RWPE1 (cell line): ENCODE measurements around the gene LDLRAD4.

Experiments used
- CTCF ChIA-PET: fragments of 350-600 bp; sonication (Branson Sonifier 250); formaldehyde crosslinking; extraction: SDS; loops from one replicate; lab custom pipeline; 2021; lab: Yijun Ruan, JAX
- POLR2A ChIA-PET: fragments of 400-600 bp; formaldehyde crosslinking; extraction: SDS; loops from one replicate; lab custom pipeline; 2020; ENCODE audit warnings: antibody characterized with exemption; ENCODE audit not compliant: low non-redundant PET; lab: Yijun Ruan, JAX
- DNase-seq: peaks from one replicate; pipeline ENCODE4 v3.0.0; 2012; ENCODE audit warnings: low spot score
- H3K27ac ChIP-seq: fragments of 450-650 bp; 2 replicates; pipeline ENCODE4 v1.5.1; 2017
- TF ChIP-seq, protein P1 (sequence below): fragments of 450-650 bp; conservative IDR thresholded peaks from 2 replicates; pipeline ENCODE4 v1.5.1; 2017; ENCODE audit warnings: low read depth, mild to moderate bottlenecking

Gene LDLRAD4

DNA sequence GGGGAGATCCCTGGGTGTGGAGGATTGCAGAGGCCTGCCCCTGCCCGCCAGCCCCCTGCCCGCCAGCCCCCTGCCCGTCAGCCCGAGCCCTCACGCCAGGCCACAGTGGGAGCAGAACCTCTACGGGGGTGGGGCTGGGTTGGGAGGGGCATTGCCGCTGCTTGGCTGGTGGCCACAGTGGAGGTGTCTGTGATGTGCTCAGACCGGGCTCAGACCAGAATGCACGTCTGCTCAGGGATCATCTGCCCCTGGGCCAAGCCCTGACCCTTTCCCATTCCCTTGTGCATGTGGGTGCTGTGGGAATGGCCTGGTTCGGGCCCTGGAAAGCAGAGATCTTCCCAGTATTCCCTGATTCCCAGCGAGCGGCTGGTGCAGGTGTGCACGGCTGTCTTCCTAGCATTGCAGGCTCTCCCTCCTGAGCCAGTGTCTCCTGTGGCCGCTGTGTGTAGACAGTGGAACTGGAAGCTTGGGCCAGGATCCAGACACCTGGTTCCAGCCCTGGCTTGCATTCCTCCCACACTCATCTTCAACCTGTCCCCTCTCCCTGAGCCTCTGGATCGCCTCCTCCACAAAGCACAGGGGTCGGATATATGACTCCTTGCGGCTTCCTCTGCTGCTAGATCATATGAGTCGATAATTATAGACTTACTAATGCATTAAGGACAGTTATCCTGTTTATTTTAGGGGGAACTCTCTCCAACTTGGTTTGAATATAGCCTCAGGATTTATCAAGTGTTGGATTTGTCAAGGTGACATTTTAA is 161.6 kb downstream of the LDLRAD4 start:
- TF ChIP-seq, protein P1, sequence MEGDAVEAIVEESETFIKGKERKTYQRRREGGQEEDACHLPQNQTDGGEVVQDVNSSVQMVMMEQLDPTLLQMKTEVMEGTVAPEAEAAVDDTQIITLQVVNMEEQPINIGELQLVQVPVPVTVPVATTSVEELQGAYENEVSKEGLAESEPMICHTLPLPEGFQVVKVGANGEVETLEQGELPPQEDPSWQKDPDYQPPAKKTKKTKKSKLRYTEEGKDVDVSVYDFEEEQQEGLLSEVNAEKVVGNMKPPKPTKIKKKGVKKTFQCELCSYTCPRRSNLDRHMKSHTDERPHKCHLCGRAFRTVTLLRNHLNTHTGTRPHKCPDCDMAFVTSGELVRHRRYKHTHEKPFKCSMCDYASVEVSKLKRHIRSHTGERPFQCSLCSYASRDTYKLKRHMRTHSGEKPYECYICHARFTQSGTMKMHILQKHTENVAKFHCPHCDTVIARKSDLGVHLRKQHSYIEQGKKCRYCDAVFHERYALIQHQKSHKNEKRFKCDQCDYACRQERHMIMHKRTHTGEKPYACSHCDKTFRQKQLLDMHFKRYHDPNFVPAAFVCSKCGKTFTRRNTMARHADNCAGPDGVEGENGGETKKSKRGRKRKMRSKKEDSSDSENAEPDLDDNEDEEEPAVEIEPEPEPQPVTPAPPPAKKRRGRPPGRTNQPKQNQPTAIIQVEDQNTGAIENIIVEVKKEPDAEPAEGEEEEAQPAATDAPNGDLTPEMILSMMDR = no peak

DNA sequence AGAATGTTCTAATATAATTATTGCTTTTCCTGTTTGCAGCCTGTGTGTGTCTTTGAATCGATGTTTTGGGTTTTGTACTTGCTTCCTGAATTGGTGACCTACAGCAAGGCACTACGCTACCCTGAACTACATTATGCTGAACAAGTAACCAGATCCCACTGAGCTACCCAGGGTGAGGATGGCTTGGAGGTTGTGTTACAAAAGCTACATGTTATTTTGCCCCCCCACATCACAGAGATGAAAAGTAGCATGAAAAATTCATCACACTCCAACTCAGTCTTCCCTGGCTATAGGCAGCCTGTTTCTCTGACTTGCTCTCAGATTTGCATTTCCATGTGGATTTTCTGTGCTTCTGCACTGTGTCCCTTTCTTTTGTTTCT is 162.1 kb downstream of the LDLRAD4 start:
- DNase-seq = no peak
- ChIA-PET CTCF (no interaction called here), POLR2A (no interaction called here)
- no peak overlapping the region for H3K27ac ChIP-seq
- TF ChIP-seq, protein P1 = no peak

More for the DNA sequence above, 161.6 kb downstream of the LDLRAD4 start:
- no peak overlapping the region for H3K27ac ChIP-seq
- DNase-seq = no peak
- POLR2A ChIA-PET = no interaction called here
- CTCF ChIA-PET = no interaction called here

DNA sequence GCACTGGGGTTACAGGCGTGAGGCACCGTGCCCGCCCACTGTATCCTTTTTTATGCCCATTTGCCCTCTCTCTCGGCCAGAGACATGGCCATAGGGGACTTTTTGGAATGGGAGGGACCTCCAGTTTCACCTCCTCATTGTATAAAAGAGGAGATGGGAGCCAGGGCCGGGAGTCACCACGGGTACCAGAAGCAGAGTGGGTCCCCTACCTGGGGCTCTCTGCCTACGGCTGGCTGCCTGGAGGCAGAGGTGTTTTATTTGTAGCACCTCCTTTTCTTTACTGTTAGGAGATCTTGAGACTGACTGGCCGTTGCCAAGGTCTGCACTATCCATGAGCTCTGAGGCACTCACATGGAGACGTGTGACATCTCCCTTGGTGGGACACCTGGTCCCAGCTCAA is 162.8 kb downstream of the LDLRAD4 start:
- ChIA-PET CTCF (no interaction called here), POLR2A (no interaction called here)
- H3K27ac ChIP-seq = no peak overlapping the region
- no peak for DNase-seq
- TF ChIP-seq, protein P1 = no peak

DNA sequence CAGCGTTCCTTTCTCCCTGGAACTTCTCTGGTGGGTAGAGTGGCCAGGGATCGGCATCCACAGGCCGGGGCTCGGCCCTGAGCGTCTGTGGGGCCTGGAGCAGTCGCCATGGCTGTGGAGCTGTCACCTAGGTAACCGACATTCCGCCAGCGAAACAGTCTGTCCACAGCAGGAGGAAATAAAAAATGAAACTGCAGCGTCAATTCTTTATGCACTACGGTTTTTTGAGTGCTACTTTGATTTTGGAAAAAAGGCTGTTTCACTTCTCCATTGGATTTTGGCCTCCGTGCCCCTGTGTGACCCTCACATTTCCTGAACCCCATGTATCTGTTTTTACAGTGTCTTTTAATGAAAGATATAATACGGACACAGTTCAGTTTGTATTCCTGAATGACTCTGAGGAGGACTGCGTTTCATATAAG is 163.4 kb downstream of the LDLRAD4 start:
- TF ChIP-seq, protein P1 = no peak
- no peak for DNase-seq
- no peak overlapping the region for H3K27ac ChIP-seq
- POLR2A ChIA-PET = no interaction called here
- CTCF ChIA-PET = no interaction called here

DNA sequence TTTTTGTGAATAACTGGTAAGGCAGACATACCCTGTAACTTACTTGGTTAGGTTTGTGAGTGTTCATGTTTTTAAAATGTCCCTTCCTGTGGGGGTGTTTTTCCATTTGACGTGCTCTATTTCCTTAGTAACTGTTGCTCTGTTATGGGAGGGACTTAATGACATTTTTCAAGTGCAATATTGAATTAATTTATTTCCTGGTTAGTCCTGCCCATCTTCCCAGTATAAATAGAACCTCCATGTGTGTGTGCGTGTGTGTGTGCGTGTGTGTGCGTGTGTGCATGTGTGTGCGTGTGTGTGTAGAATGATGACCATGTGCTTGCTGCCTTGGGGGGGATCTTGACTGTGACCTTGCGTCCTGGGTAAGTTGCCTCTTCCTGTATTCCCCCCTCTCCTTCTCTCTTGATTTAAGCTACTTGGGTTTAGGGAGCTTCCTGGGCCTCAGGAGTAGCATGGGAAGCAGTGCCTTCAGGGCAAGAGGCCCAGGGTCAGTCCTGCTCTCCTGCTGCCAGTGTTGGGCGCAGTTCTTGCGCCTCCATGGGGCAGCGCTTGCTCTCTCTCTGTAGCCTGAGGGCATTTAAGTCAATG is 163.9 kb downstream of the LDLRAD4 start:
- ChIA-PET POLR2A (no interaction called here), CTCF (no interaction called here)
- no peak for DNase-seq
- H3K27ac ChIP-seq = no peak overlapping the region
- TF ChIP-seq, protein P1 = no peak

DNA sequence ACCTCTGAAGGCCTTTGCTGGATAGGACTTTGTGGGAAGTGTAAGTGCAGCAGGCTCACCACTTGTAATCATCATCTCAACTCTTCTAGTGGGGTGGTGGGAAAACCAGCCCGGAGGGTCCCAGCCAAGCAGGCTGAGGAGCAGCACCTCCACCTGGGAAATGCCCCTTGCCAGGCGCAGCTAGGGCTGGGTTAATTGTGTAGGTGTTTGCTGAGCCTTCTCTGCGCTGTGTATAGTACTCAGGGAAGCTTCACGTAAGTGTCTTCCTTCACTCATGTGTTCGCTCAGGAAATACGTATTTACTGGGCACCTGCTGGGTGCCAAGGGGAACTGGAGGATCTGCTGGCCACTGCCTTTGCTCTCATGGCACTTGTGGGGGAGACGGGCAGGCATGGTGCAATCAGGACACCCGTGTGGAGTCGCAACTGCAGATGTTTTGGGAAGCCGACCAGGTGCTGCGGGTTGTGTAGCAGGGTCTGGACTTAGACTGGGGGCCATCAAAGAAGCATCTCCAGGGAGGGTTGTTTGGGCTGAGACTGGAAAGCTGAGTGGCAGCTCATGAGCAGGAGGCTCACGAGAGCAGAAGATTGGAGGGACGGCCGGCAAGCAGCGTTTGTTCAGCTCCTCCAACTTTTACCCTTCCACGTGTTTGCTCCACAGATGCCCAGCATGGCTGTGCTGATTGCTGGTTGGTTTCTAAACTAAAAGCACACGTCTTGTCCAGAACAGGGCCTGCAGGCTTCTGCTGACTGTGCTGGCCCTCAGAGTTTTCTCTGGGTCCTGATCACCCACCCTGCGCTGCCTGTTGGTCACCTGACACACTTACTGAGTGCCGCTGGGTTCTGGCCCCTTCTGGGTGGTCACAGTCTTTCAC is 164.6 kb downstream of the LDLRAD4 start:
- DNase-seq = no peak
- TF ChIP-seq, protein P1 = no peak
- no peak overlapping the region for H3K27ac ChIP-seq
- ChIA-PET POLR2A (no interaction called here), CTCF (interaction anchor here (0.7 kb wide), 1 partner anchor 37 kb away, joined by 5 read pairs; no protein-coding TSS in a partner anchor)
